Lung (tissue), 12 donors: Measurements from ENCODE around the gene RAPGEF2. TPM values are rescaled to one million over a fixed set of nuclear protein-coding genes. Genes with fewer than 3 reads are reported as not detected.

ENCODE experiments used
- ATAC-seq: fragments of 200-7000 bp; cut with Tn5 transposase; one replicate; pipeline ENCODE4 v1.9.1; 2020; ENCODE audit warnings: moderate number of reproducible peaks; ENCODE audit not compliant: insufficient read depth, low FRiP score
- DNase-seq, 3 donors: peaks; one replicate each; pipeline ENCODE4 v3.0.0-alpha.2; 2013 to 2017
- H3K27ac ChIP-seq, 2 donors: one replicate each; pipeline ENCODE4 v1.5.1; 2013; ENCODE audit warnings: mild to moderate bottlenecking in 2 of 2, moderate library complexity in 2 of 2, control low read depth in 1 of 2, inconsistent platforms in 1 of 2, low read depth in 1 of 2, low read length in 1 of 2
- H3K27me3 ChIP-seq, 3 donors: one replicate each; pipeline ENCODE4 v1.5.1; 2013; ENCODE audit warnings: low read length in 2 of 3; ENCODE audit not compliant: control insufficient read depth in 3 of 3, insufficient read depth in 3 of 3
- H3K36me3 ChIP-seq, 4 donors: one replicate each; pipeline ENCODE4 v1.5.1; 2013; ENCODE audit warnings: low read length in 4 of 4, mild to moderate bottlenecking in 1 of 4, moderate library complexity in 1 of 4; ENCODE audit not compliant: control insufficient read depth in 4 of 4, insufficient read depth in 4 of 4
- H3K4me1 ChIP-seq, 5 donors: one replicate each; pipeline ENCODE4 v1.5.1; 2013; ENCODE audit warnings: low read length in 5 of 5, mild to moderate bottlenecking in 2 of 5, moderate library complexity in 1 of 5; ENCODE audit not compliant: control insufficient read depth in 5 of 5, insufficient read depth in 5 of 5
- H3K4me3 ChIP-seq: one replicate; pipeline ENCODE4 v1.5.1; 2013; ENCODE audit warnings: mild to moderate bottlenecking, control low read depth, moderate library complexity
- H3K9ac ChIP-seq, 2 donors: one replicate each; pipeline ENCODE4 v1.5.1; 2013; ENCODE audit warnings: low read length in 2 of 2, control low read depth in 1 of 2; ENCODE audit not compliant: insufficient read depth in 1 of 2
- H3K9me3 ChIP-seq, 4 donors: one replicate each; pipeline ENCODE4 v1.5.1; 2013; ENCODE audit warnings: low read length in 3 of 4, mild to moderate bottlenecking in 1 of 4, moderate library complexity in 1 of 4; ENCODE audit not compliant: control insufficient read depth in 4 of 4, insufficient read depth in 3 of 4
- WGBS, 2 donors: extraction: QIAGEN DNeasy Blood & Tissue Kit; methylation state at CpG; one replicate each; pipeline ENCODE4 v1.1.7; 2013; 5-methylcytosine and 5-hydroxymethylcytosine counted together
- polyA plus RNA-seq, 2 donors: library from polyadenylated mRNA; stranded (reverse); fragments of 200-250 nt; gene quantifications; one replicate each; pipeline ENCODE4 v1.2.1, GENCODE V29; 2013
- total RNA-seq, 2 donors: library from RNA; depleted of rRNA in 1 of 2; stranded (reverse); fragments of >200 nt in 1 of 2; gene quantifications; one replicate each; pipeline ENCODE4 v1.2.1, GENCODE V29; 2014 to 2021
- TF ChIP-seq, protein P1 (sequence below): IDR thresholded peaks from 2 replicates; pipeline ENCODE4 v1.5.1; 2012; ENCODE audit warnings: mild to moderate bottlenecking; ENCODE audit errors: control extremely low read depth, extremely low read depth
- donor health status: control.
- donor health status: control.
- donor health status: Bipolar disorder and iron deficiency.
- donor health status: healthy.
- donor health status: DM: yes; HTN: yes; CAD: no.

Gene RAPGEF2
- total and polyA plus RNA-seq, 4 donors = 8.6 to 88.7 (median 32.2) TPM

DNA sequence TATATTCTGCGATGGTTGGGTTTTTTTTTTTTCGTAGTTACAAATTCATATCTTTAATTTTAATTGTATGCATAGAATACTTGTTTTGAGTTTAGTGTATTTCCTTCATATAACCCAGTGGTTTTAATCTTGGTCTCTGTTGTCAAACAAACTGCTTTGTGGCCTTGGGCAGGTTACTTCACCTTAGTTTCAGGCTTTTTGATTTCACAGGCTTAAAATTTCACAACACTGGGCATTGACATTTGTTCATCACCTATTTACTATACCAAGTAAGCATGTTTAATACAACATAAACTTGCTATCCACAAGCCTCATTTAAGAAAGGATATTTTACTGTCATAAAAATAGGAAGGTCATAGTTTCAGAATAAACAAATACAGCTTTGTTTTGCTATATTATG, 14.7 kb downstream of the RAPGEF2 start:
- ATAC-seq = no peak
- no peaks in the 10 kb centered on the region for H3K9me3 ChIP-seq
- WGBS, 2 donors = 82 to 84% methylated on average over 2 of the region's 2 CpGs

DNA sequence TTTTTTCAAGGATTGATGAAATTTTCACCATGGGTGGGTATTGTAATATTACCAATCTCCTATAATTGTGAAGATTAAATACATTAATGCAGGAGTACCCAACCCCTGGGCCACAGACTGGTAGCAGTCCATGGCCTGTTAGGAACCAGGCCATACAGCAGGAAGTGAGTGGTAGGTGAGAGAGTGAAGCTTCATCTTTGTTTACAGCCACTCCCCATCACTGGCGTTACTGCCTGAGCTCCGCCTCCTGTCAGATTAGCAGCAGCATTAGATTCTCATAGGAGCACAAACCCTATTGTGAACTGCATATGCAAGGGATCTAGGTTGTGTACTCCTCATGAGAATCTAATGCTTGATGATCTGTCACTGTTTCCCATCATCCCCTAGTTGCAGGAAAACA, 15.1 kb downstream of the RAPGEF2 start:
- Histone ChIP-seq H3K9me3 (no peaks in the 10 kb centered on the region), H3K4me1 (peaks cover 0 to 12% (median 0%) of the 10 kb centered on the region in 5 donors), H3K27me3 (no peaks in the 10 kb centered on the region), H3K4me3 (no peak overlapping the region), H3K36me3 (no peaks in the 10 kb centered on the region), H3K9ac (no peak overlapping the region), H3K27ac (no peak overlapping the region)
- TF ChIP-seq, protein P1, sequence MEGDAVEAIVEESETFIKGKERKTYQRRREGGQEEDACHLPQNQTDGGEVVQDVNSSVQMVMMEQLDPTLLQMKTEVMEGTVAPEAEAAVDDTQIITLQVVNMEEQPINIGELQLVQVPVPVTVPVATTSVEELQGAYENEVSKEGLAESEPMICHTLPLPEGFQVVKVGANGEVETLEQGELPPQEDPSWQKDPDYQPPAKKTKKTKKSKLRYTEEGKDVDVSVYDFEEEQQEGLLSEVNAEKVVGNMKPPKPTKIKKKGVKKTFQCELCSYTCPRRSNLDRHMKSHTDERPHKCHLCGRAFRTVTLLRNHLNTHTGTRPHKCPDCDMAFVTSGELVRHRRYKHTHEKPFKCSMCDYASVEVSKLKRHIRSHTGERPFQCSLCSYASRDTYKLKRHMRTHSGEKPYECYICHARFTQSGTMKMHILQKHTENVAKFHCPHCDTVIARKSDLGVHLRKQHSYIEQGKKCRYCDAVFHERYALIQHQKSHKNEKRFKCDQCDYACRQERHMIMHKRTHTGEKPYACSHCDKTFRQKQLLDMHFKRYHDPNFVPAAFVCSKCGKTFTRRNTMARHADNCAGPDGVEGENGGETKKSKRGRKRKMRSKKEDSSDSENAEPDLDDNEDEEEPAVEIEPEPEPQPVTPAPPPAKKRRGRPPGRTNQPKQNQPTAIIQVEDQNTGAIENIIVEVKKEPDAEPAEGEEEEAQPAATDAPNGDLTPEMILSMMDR = no peak
- WGBS, 2 donors = 65% methylated on average over 2 of the region's 2 CpGs
- no peak for DNase-seq
- ATAC-seq = no peak

More for the DNA sequence above, 14.7 kb downstream of the RAPGEF2 start:
- no peaks in the 10 kb centered on the region for H3K27me3 ChIP-seq
- H3K4me1 ChIP-seq = peaks cover 0 to 12% (median 0%) of the 10 kb centered on the region in 5 donors
- DNase-seq = no peak
- no peaks in the 10 kb centered on the region for H3K36me3 ChIP-seq
- H3K27ac ChIP-seq = no peak overlapping the region
- no peak overlapping the region for H3K4me3 ChIP-seq
- TF ChIP-seq, protein P1 = no peak
- no peak overlapping the region for H3K9ac ChIP-seq

- Histone ChIP-seq H3K27ac (no peak overlapping the region), H3K4me3 (no peak overlapping the region), H3K27me3 (no peaks in the 10 kb centered on the region), H3K36me3 (peaks cover 0 to 2% (median 0%) of the 10 kb centered on the region in 4 donors), H3K9me3 (no peaks in the 10 kb centered on the region), H3K9ac (no peak overlapping the region), H3K4me1 (peaks cover 0 to 14% (median 3%) of the 10 kb centered on the region in 5 donors)
- TF ChIP-seq, protein P1 = no peak
- DNase-seq (no peak), ATAC-seq (no peak)
- WGBS, 2 donors = 98% methylated on average over 2 of the region's 2 CpGs
Observed at GRCh38 chr4:159121371-159121770, 18.5 kb downstream of the RAPGEF2 start.

GRCh38 chr4:159126716-159127115, 23.8 kb downstream of the RAPGEF2 start:
- TF ChIP-seq, protein P1 = no peak
- H3K27ac ChIP-seq = no peak overlapping the region
- no peak for DNase-seq
- peaks cover 0 to 17% (median 2%) of the 10 kb centered on the region in 5 donors for H3K4me1 ChIP-seq
- no peak for ATAC-seq
- H3K27me3 ChIP-seq = no peaks in the 10 kb centered on the region
- no peak overlapping the region for H3K9ac ChIP-seq
- peaks cover 0 to 2% (median 0%) of the 10 kb centered on the region in 4 donors for H3K36me3 ChIP-seq
- H3K4me3 ChIP-seq = no peak overlapping the region
- no peaks in the 10 kb centered on the region for H3K9me3 ChIP-seq
- WGBS, 2 donors = 86% methylated on average over 5 of the region's 5 CpGs
